Astrocyte of the cerebellum (primary cell): ENCODE results near the gene CIDEA.

Source experiments
- DNase-seq: peaks from one replicate; pipeline ENCODE4 v3.0.0-alpha.2; 2011; ENCODE audit warnings: low read depth
- H3K4me3 ChIP-seq: 2 replicates; pipeline ENCODE4 v1.5.1; 2011; ENCODE audit warnings: mild to moderate bottlenecking, low read depth, low read length, moderate library complexity
- CTCF ChIP-seq: IDR thresholded peaks from 2 replicates; pipeline ENCODE4 v1.5.1; 2012; ENCODE audit warnings: low read length, low read depth, moderate library complexity, mild to moderate bottlenecking; ENCODE audit errors: missing control alignments
- in situ Hi-C: cut with HindIII; loops from 2 replicates; pipeline ENCODE4 v1.10.0; 2017; ENCODE audit warnings: low sequenced_read_pairs

CIDEA gene

GRCh38 chr18:12255626-12256026, 1.5 kb downstream of the CIDEA start:
- DNase-seq = no peak
- TF ChIP-seq CTCF = no peak
- in situ Hi-C loops = no loop called here
- no peak overlapping the region for H3K4me3 ChIP-seq

- H3K4me3 ChIP-seq = no peak overlapping the region
- TF ChIP-seq CTCF = no peak
- DNase-seq = no peak
- in situ Hi-C loops = no loop called here
These were observed 2.8 kb downstream of the CIDEA start for GRCh38 chr18:12256951-12257350.

GRCh38 chr18:12257996-12258718, 4.0 kb downstream of the CIDEA start:
- no peak for DNase-seq
- in situ Hi-C loops = no loop called here
- H3K4me3 ChIP-seq = no peak overlapping the region
- no peak for TF ChIP-seq CTCF

- no peak for DNase-seq
- no peak overlapping the region for H3K4me3 ChIP-seq
- TF ChIP-seq CTCF = no peak
- in situ Hi-C loops = no loop called here
These were observed 4.9 kb downstream of the CIDEA start for GRCh38 chr18:12258719-12259705.

GRCh38 chr18:12262748-12263147, 8.6 kb downstream of the CIDEA start:
- no peak for TF ChIP-seq CTCF
- in situ Hi-C loops = no loop called here
- H3K4me3 ChIP-seq = no peak overlapping the region
- DNase-seq = no peak

- in situ Hi-C loops = no loop called here
- no peak for DNase-seq
- no peak overlapping the region for H3K4me3 ChIP-seq
- no peak for TF ChIP-seq CTCF
These were observed 10.7 kb downstream of the CIDEA start for GRCh38 chr18:12264864-12265263.
